Skeletal muscle tissue (tissue), 4 donors: ENCODE measurements around the gene ITSN1. TPM values are rescaled to one million over a fixed set of nuclear protein-coding genes. Genes with fewer than 3 reads are reported as not detected.

Source experiments
- H3K27ac ChIP-seq: one replicate; pipeline ENCODE4 v1.7.0; 2013; ENCODE audit warnings: mild to moderate bottlenecking, low read depth, low read length, inconsistent platforms
- H3K27me3 ChIP-seq, 3 donors: one replicate each; pipeline ENCODE4 v1.7.0; 2013; ENCODE audit warnings: low read length in 3 of 3; ENCODE audit not compliant: control insufficient read depth in 3 of 3, insufficient read depth in 3 of 3
- H3K36me3 ChIP-seq, 3 donors: one replicate each; pipeline ENCODE4 v1.7.0; 2013; ENCODE audit warnings: low read length in 3 of 3; ENCODE audit not compliant: control insufficient read depth in 3 of 3, insufficient read depth in 3 of 3
- H3K4me1 ChIP-seq, 3 donors: one replicate each; pipeline ENCODE4 v1.7.0; 2013; ENCODE audit warnings: low read length in 3 of 3, mild to moderate bottlenecking in 3 of 3; ENCODE audit not compliant: control insufficient read depth in 3 of 3, insufficient read depth in 3 of 3
- H3K4me3 ChIP-seq, 3 donors: one replicate each; pipeline ENCODE4 v1.7.0; 2013; ENCODE audit warnings: low read length in 3 of 3
- H3K9ac ChIP-seq, 3 donors: one replicate each; pipeline ENCODE4 v1.7.0; 2013; ENCODE audit warnings: low read length in 3 of 3, mild to moderate bottlenecking in 3 of 3, moderate library complexity in 2 of 3, low read depth in 1 of 3
- H3K9me3 ChIP-seq, 3 donors: one replicate each; pipeline ENCODE4 v1.7.0; 2013; ENCODE audit warnings: low read length in 3 of 3; ENCODE audit not compliant: control insufficient read depth in 3 of 3
- total RNA-seq: library from RNA; depleted of rRNA; stranded (reverse); fragments of >200 nt; gene quantifications from one replicate; pipeline ENCODE4 v1.2.3, GENCODE V29; 2014
- donor health status: Osteomylitis.

Gene ITSN1
- total RNA-seq, 1 donor from 2014 or later, result 21.4 TPM

- Histone ChIP-seq H3K4me3 (no peak overlapping the region), H3K9me3 (no peaks in the 10 kb centered on the region), H3K27ac (no peak overlapping the region), H3K27me3 (peaks cover 0 to 7% (median 3%) of the 10 kb centered on the region in 3 donors), H3K36me3 (no peaks in the 10 kb centered on the region), H3K4me1 (no peaks in the 10 kb centered on the region), H3K9ac (no peak overlapping the region)
Measured at GRCh38 chr21:33884376-33885171, 242.3 kb downstream of the ITSN1 start.

GRCh38 chr21:33885172-33885514 lies 242.8 kb downstream of the ITSN1 start:
- H3K4me3 ChIP-seq, result no peak overlapping the region

GRCh38 chr21:33886321-33886720 lies 244.0 kb downstream of the ITSN1 start:
- H3K4me3 ChIP-seq, result no peak overlapping the region
- no peak overlapping the region for H3K9ac ChIP-seq
- H3K9me3 ChIP-seq, result no peaks in the 10 kb centered on the region
- peaks cover 0 to 3% (median 3%) of the 10 kb centered on the region in 3 donors for H3K27me3 ChIP-seq
- H3K27ac ChIP-seq, result no peak overlapping the region
- H3K4me1 ChIP-seq, result no peaks in the 10 kb centered on the region
- no peaks in the 10 kb centered on the region for H3K36me3 ChIP-seq

More at GRCh38 chr21:33885172-33885514, 242.8 kb downstream of the ITSN1 start:
- Histone ChIP-seq H3K27ac (no peak overlapping the region), H3K9me3 (no peaks in the 10 kb centered on the region), H3K36me3 (no peaks in the 10 kb centered on the region), H3K4me1 (no peaks in the 10 kb centered on the region), H3K27me3 (peaks cover 0 to 4% (median 3%) of the 10 kb centered on the region in 3 donors), H3K9ac (no peak overlapping the region)

GRCh38 chr21:33890187-33890586 lies 247.9 kb downstream of the ITSN1 start:
- Histone ChIP-seq H3K36me3 (no peaks in the 10 kb centered on the region), H3K4me1 (peaks cover 7 to 12% (median 8%) of the 10 kb centered on the region in 3 donors), H3K9me3 (no peaks in the 10 kb centered on the region), H3K27ac (no peak overlapping the region), H3K9ac (no peak overlapping the region), H3K4me3 (no peak overlapping the region), H3K27me3 (peaks cover 0 to 3% (median 1%) of the 10 kb centered on the region in 3 donors)

- H3K4me1 ChIP-seq, result peaks cover 9 to 13% (median 11%) of the 10 kb centered on the region in 3 donors
- H3K36me3 ChIP-seq, result no peaks in the 10 kb centered on the region
- no peak overlapping the region for H3K9ac ChIP-seq
- no peak overlapping the region for H3K27ac ChIP-seq
- H3K9me3 ChIP-seq, result no peaks in the 10 kb centered on the region
- no peak overlapping the region for H3K4me3 ChIP-seq
- no peaks in the 10 kb centered on the region for H3K27me3 ChIP-seq
Measured at GRCh38 chr21:33892853-33893252, 250.6 kb downstream of the ITSN1 start.

GRCh38 chr21:33893917-33894316 lies 251.6 kb downstream of the ITSN1 start:
- no peaks in the 10 kb centered on the region for H3K27me3 ChIP-seq
- no peaks in the 10 kb centered on the region for H3K9me3 ChIP-seq
- H3K9ac ChIP-seq, result peak overlapping the region in 1 of 3 donors; percentile 74
- peaks cover 9 to 13% (median 11%) of the 10 kb centered on the region in 3 donors for H3K4me1 ChIP-seq
- H3K36me3 ChIP-seq, result no peaks in the 10 kb centered on the region
- H3K4me3 ChIP-seq, result no peak overlapping the region
- no peak overlapping the region for H3K27ac ChIP-seq

- peaks cover 9 to 13% (median 11%) of the 10 kb centered on the region in 3 donors for H3K4me1 ChIP-seq
- peak overlapping the region; percentile 65 to 75 (median 69) for H3K4me3 ChIP-seq
- H3K9me3 ChIP-seq, result no peaks in the 10 kb centered on the region
- H3K27me3 ChIP-seq, result no peaks in the 10 kb centered on the region
- peaks cover 0 to 2% (median 0%) of the 10 kb centered on the region in 3 donors for H3K36me3 ChIP-seq
- H3K27ac ChIP-seq, result peak overlapping the region; percentile 11
- peak overlapping the region; percentile 55 to 74 (median 71) for H3K9ac ChIP-seq
Measured at GRCh38 chr21:33894736-33895288, 252.5 kb downstream of the ITSN1 start.

- Histone ChIP-seq H3K9ac (peak overlapping the region in 1 of 3 donors; percentile 74), H3K27me3 (no peaks in the 10 kb centered on the region), H3K9me3 (no peaks in the 10 kb centered on the region), H3K4me1 (peaks cover 9 to 13% (median 11%) of the 10 kb centered on the region in 3 donors), H3K4me3 (peak overlapping the region in 2 of 3 donors; percentile 65 to 69), H3K36me3 (peaks cover 0 to 5% (median 1%) of the 10 kb centered on the region in 3 donors), H3K27ac (no peak overlapping the region)
Measured at GRCh38 chr21:33895356-33895755, 253.1 kb downstream of the ITSN1 start.

GRCh38 chr21:33896691-33897090 lies 254.4 kb downstream of the ITSN1 start:
- H3K4me1 ChIP-seq, result peaks cover 9 to 13% (median 11%) of the 10 kb centered on the region in 3 donors
- no peaks in the 10 kb centered on the region for H3K27me3 ChIP-seq
- no peaks in the 10 kb centered on the region for H3K9me3 ChIP-seq
- no peak overlapping the region for H3K4me3 ChIP-seq
- H3K36me3 ChIP-seq, result peaks cover under 1 to 11% (median 7%) of the 10 kb centered on the region in 3 donors
- H3K27ac ChIP-seq, result no peak overlapping the region
- no peak overlapping the region for H3K9ac ChIP-seq

GRCh38 chr21:33897098-33897497 lies 254.8 kb downstream of the ITSN1 start:
- H3K4me3 ChIP-seq, result no peak overlapping the region
- no peak overlapping the region for H3K27ac ChIP-seq
- H3K36me3 ChIP-seq, result peaks cover 5 to 14% (median 7%) of the 10 kb centered on the region in 3 donors
- H3K4me1 ChIP-seq, result peaks cover 11 to 13% (median 12%) of the 10 kb centered on the region in 3 donors
- H3K9ac ChIP-seq, result no peak overlapping the region
- H3K27me3 ChIP-seq, result no peaks in the 10 kb centered on the region
- no peaks in the 10 kb centered on the region for H3K9me3 ChIP-seq
